Psoas muscle (tissue), 8 donors: ENCODE results near the gene SKP1. TPM values are rescaled to one million over a fixed set of nuclear protein-coding genes. Genes with fewer than 3 reads are reported as not detected.

Experiments used
- ATAC-seq, 4 donors: fragments of 200-7000 bp; cut with Tn5 transposase; one replicate each; pipeline ENCODE4 v1.9.1; 2020; ENCODE audit warnings: moderate library complexity in 3 of 4, mild to moderate bottlenecking in 2 of 4
- DNase-seq, 2 donors: peaks; one replicate each; pipeline ENCODE4 v3.0.0-alpha.2; 2020
- H3K27ac ChIP-seq: fragments of 200-600 bp; one replicate; pipeline ENCODE4 v1.8.0; 2022
- H3K27me3 ChIP-seq, 3 donors: fragments of 200-600 bp in 1 of 3; one replicate each; pipeline versions ENCODE4 v1.6.1 to v1.8.0; 2013 to 2022; ENCODE audit warnings: low read length in 2 of 3, mild to moderate bottlenecking in 2 of 3, moderate library complexity in 1 of 3; ENCODE audit not compliant: insufficient read depth in 3 of 3
- H3K36me3 ChIP-seq, 2 donors: fragments of 200-600 bp in 1 of 2; one replicate each; pipeline versions ENCODE4 v1.6.1 to v1.8.0; 2013 to 2022; ENCODE audit warnings: low read depth in 1 of 2, mild to moderate bottlenecking in 1 of 2, moderate library complexity in 1 of 2; ENCODE audit not compliant: insufficient read depth in 1 of 2
- H3K4me1 ChIP-seq: fragments of 200-600 bp; one replicate; pipeline ENCODE4 v1.8.0; 2022
- H3K4me3 ChIP-seq: fragments of 200-600 bp; one replicate; pipeline ENCODE4 v1.8.0; 2022; ENCODE audit warnings: mild to moderate bottlenecking
- H3K9me3 ChIP-seq: fragments of 200-600 bp; one replicate; pipeline ENCODE4 v1.8.0; 2022
- CTCF ChIP-seq: fragments of 200-600 bp; IDR thresholded peaks from one replicate; pipeline ENCODE4 v1.8.0; 2022; ENCODE audit warnings: antibody characterized with exemption
- WGBS, 3 donors: extraction: QIAGEN DNeasy Blood & Tissue Kit; methylation state at CpG; one replicate each; pipeline versions ENCODE4 v1.1.6 to v1.1.7; 2013; 5-methylcytosine and 5-hydroxymethylcytosine counted together
- intact Hi-C, 2 donors: fragments of 100-400 bp; cut with DNase I; formaldehyde crosslinking; loops; one replicate each; pipeline versions ENCODE4 v1.11.0 to v1.14.2; 2022
- polyA plus RNA-seq, 3 donors: library from polyadenylated mRNA; stranded (reverse); fragments of 200-250 nt; gene quantifications; one replicate each; pipeline ENCODE4 v1.2.3, GENCODE V29; 2013
- total RNA-seq, 4 donors: library from RNA; stranded (reverse); fragmentation: NEBNext Ultra II Directional in 2 of 4; extraction: Animal tissue kit (Norgen Biotek cat#: 25700) in 2 of 4; gene quantifications; one replicate each; pipeline versions ENCODE4 v1.2.1 to v1.2.4, GENCODE V29; 2021 to 2023
- donor health status: healthy with polysubstance abuse.
- donor health status: DM: no; HTN: no; CAD: no; lungs with moderate emphysema.
- donor health status: Bipolar disorder and iron deficiency.
- donor health status: healthy.
- donor health status: DM: yes; HTN: yes; CAD: no.
- donor health status: DM: no; HTN: no; CAD: no.
- donor health status: DM: no; HTN: no; CAD: no.
- donor health status: DM: yes; HTN: yes; CAD: no.

The SKP1 gene
- total and polyA plus RNA-seq, 7 donors: 341 to 1,174 (median 485) TPM

- intact Hi-C loops: no loop called here
- Histone ChIP-seq H3K4me3 (no peak overlapping the region), H3K27ac (peak overlapping the region; percentile 43), H3K36me3 (peaks cover 5 to 65% of the 10 kb centered on the region in 2 donors), H3K9me3 (no peaks in the 10 kb centered on the region), H3K27me3 (no peaks in the 10 kb centered on the region), H3K4me1 (peaks cover 67% of the 10 kb centered on the region)
- 74 to 83% (median 79%) methylated on average over 4 of the region's 4 CpGs for WGBS, 3 donors
- no peak for ATAC-seq
- DNase-seq: no peak
- TF ChIP-seq CTCF: no peak
These were observed 4.8 kb downstream of the SKP1 start for GRCh38 chr5:134171972-134172371.

GRCh38 chr5:134162592-134162991 is 14.2 kb downstream of the SKP1 start:
- no peak overlapping the region for H3K27ac ChIP-seq
- H3K36me3 ChIP-seq: peaks cover 2 to 89% of the 10 kb centered on the region in 2 donors
- H3K27me3 ChIP-seq: no peaks in the 10 kb centered on the region
- ATAC-seq (no peak), DNase-seq (no peak)
- H3K4me1 ChIP-seq: no peaks in the 10 kb centered on the region
- 91 to 93% (median 91%) methylated on average over 5 of the region's 5 CpGs for WGBS, 3 donors
- intact Hi-C loops: no loop called here
- H3K9me3 ChIP-seq: no peaks in the 10 kb centered on the region
- TF ChIP-seq CTCF: no peak
- H3K4me3 ChIP-seq: no peak overlapping the region

GRCh38 chr5:134161513-134162395 is 15.0 kb downstream of the SKP1 start:
- WGBS, 3 donors: 88 to 97% (median 95%) methylated on average over 6 of the region's 6 CpGs
- H3K27ac ChIP-seq: no peak overlapping the region
- intact Hi-C loops: no loop called here
- ATAC-seq (no peak), DNase-seq (no peak)
- H3K4me3 ChIP-seq: no peak overlapping the region
- peaks cover 2 to 89% of the 10 kb centered on the region in 2 donors for H3K36me3 ChIP-seq
- H3K9me3 ChIP-seq: no peaks in the 10 kb centered on the region
- no peak for TF ChIP-seq CTCF
- no peaks in the 10 kb centered on the region for H3K27me3 ChIP-seq
- H3K4me1 ChIP-seq: no peaks in the 10 kb centered on the region

GRCh38 chr5:134153657-134154056 is 23.1 kb downstream of the SKP1 start:
- H3K4me3 ChIP-seq: no peak overlapping the region
- H3K9me3 ChIP-seq: no peaks in the 10 kb centered on the region
- whole genome bisulfite sequencing, 3 donors: 92 to 100% (median 98%) methylated on average over 1 of the region's 1 CpG
- no peak overlapping the region for H3K27ac ChIP-seq
- H3K36me3 ChIP-seq: peaks cover 10 to 98% of the 10 kb centered on the region in 2 donors
- H3K4me1 ChIP-seq: peaks cover 22% of the 10 kb centered on the region
- TF ChIP-seq CTCF: no peak
- intact Hi-C loops: no loop called here
- H3K27me3 ChIP-seq: no peaks in the 10 kb centered on the region
- DNase-seq: no peak
- ATAC-seq: no peak
